HEK293T (cell line): Measurements from ENCODE around the gene ID1.

Experiments
- BHLHE40 ChIP-seq: fragments of 450-650 bp; IDR thresholded peaks from 2 replicates; pipeline ENCODE4 v1.6.1; 2016; ENCODE audit warnings: mild to moderate bottlenecking, moderate library complexity, borderline replicate concordance
- ELF4 ChIP-seq: fragments of 450-650 bp; IDR thresholded peaks from 2 replicates; pipeline ENCODE4 v1.6.1; 2017; ENCODE audit warnings: antibody characterized with exemption
- FOXA1 ChIP-seq: fragments of 450-650 bp; IDR thresholded peaks from 2 replicates; pipeline ENCODE4 v1.6.1; 2016; ENCODE audit warnings: mild to moderate bottlenecking
- FOXK2 ChIP-seq: fragments of 450-650 bp; IDR thresholded peaks from 2 replicates; pipeline ENCODE4 v1.6.1; 2016; ENCODE audit warnings: mild to moderate bottlenecking
- FOXM1 ChIP-seq: fragments of 450-650 bp; IDR thresholded peaks from 2 replicates; pipeline ENCODE4 v1.6.1; 2017; ENCODE audit warnings: mild to moderate bottlenecking, borderline replicate concordance
- HDGF ChIP-seq: fragments of 450-650 bp; IDR thresholded peaks from 2 replicates; pipeline ENCODE4 v1.6.1; 2017; ENCODE audit warnings: antibody characterized with exemption, borderline replicate concordance
- L3MBTL2 ChIP-seq: fragments of 450-650 bp; conservative IDR thresholded peaks from 2 replicates; pipeline ENCODE4 v1.6.1; 2016; ENCODE audit warnings: mild to moderate bottlenecking
- SP1 ChIP-seq: fragments of 450-650 bp; IDR thresholded peaks from 2 replicates; pipeline ENCODE4 v1.6.1; 2017
- SUZ12 ChIP-seq: fragments of 450-650 bp; IDR thresholded peaks from 2 replicates; pipeline ENCODE4 v1.6.1; 2016; ENCODE audit warnings: mild to moderate bottlenecking
- TARDBP ChIP-seq: fragments of 450-650 bp; IDR thresholded peaks from 2 replicates; pipeline ENCODE4 v1.6.1; 2016
- ZNF384 ChIP-seq: fragments of 450-650 bp; IDR thresholded peaks from 2 replicates; pipeline ENCODE4 v1.6.1; 2016

DNA sequence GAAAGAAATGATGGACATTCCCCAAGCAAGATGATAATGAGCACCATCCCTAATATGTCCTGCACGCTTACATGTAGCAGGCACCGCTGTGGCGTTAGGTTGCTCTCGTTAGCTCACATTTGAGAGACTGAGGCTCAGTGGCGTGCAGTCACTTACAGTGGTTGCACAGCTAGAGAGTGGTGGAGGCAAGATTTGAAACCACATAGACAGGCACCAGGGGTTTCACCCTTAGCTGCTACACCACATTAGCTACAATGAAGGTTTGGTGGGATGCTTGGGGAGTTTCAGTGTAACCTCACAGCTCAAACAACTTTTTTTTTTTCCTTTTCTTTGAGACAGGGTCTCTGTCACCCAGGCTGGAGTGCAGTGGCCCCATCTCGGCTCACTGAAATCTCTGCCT, 36.3 kb downstream of the ID1 start:
- no peak for TF ChIP-seq ELF4
- no peak for TF ChIP-seq BHLHE40
- TF ChIP-seq FOXM1: no peak
- TF ChIP-seq FOXA1: no peak
- no peak for TF ChIP-seq SUZ12
- no peak for TF ChIP-seq HDGF
- TF ChIP-seq TARDBP: no peak
- no peak for TF ChIP-seq FOXK2
- no peak for TF ChIP-seq L3MBTL2
- no peak for TF ChIP-seq ZNF384
- no peak for TF ChIP-seq SP1
